ENCODE measurements around the gene POU2F1.

- TF ChIP-seq, protein P1, sequence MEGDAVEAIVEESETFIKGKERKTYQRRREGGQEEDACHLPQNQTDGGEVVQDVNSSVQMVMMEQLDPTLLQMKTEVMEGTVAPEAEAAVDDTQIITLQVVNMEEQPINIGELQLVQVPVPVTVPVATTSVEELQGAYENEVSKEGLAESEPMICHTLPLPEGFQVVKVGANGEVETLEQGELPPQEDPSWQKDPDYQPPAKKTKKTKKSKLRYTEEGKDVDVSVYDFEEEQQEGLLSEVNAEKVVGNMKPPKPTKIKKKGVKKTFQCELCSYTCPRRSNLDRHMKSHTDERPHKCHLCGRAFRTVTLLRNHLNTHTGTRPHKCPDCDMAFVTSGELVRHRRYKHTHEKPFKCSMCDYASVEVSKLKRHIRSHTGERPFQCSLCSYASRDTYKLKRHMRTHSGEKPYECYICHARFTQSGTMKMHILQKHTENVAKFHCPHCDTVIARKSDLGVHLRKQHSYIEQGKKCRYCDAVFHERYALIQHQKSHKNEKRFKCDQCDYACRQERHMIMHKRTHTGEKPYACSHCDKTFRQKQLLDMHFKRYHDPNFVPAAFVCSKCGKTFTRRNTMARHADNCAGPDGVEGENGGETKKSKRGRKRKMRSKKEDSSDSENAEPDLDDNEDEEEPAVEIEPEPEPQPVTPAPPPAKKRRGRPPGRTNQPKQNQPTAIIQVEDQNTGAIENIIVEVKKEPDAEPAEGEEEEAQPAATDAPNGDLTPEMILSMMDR (IDR thresholded peaks at IDR 0.05), result no peak
- no peak for TF ChIP-seq POLR2A (IDR thresholded peaks at IDR 0.05)
These were observed 166.7 kb downstream of the POU2F1 start for GRCh38 chr1:167387251-167387910.

Data from suprapubic skin (tissue), 3 donors.